ENCODE measurements around the gene PLEKHG3.
"Not testable (repeated sequence)": the region's sequence is repeated elsewhere in the genome, so short reads cannot be mapped to it uniquely, and the experiment has no call there.

PLEKHG3 gene

GRCh38 chr14:64704143-64704742, at the start of gene PLEKHG3:
PLEKHG3 (plus strand) TSS chr14:64704424; CDS start chr14:64727632, 23,208 bp downstream.
- no peak for DNase-seq (ENCODE audit: extremely low read depth in 1 of 2, low read depth in 1 of 2)

GRCh38 chr14:64654901-64655300, 49.3 kb upstream of the PLEKHG3 start:
- DNase-seq (ENCODE audit: extremely low read depth in 1 of 2, low read depth in 1 of 2) = no peak

- DNase-seq (ENCODE audit: extremely low read depth in 1 of 2, low read depth in 1 of 2) = no peak
These were observed 47.2 kb upstream of the PLEKHG3 start for GRCh38 chr14:64656986-64657385.

GRCh38 chr14:64658201-64658600, 46.0 kb upstream of the PLEKHG3 start:
- DNase-seq (ENCODE audit: extremely low read depth in 1 of 2, low read depth in 1 of 2) = no peak

GRCh38 chr14:64658700-64659264, 45.4 kb upstream of the PLEKHG3 start:
- not testable (repeated sequence) for DNase-seq (ENCODE audit: extremely low read depth in 1 of 2, low read depth in 1 of 2)

- no peak for DNase-seq (ENCODE audit: extremely low read depth in 1 of 2, low read depth in 1 of 2)
These were observed 44.9 kb upstream of the PLEKHG3 start for GRCh38 chr14:64659366-64659765.

GRCh38 chr14:64663174-64663573, 41.0 kb upstream of the PLEKHG3 start:
- DNase-seq (ENCODE audit: extremely low read depth in 1 of 2, low read depth in 1 of 2) = no peak

- DNase-seq (ENCODE audit: extremely low read depth in 1 of 2, low read depth in 1 of 2) = no peak
These were observed 32.6 kb upstream of the PLEKHG3 start for GRCh38 chr14:64671591-64671990.

- no peak for DNase-seq (ENCODE audit: extremely low read depth in 1 of 2, low read depth in 1 of 2)
These were observed 30.9 kb upstream of the PLEKHG3 start for GRCh38 chr14:64673316-64673715.

- DNase-seq (ENCODE audit: extremely low read depth in 1 of 2, low read depth in 1 of 2) = peak in 1 of 2 donors; percentile 5
These were observed 30.5 kb upstream of the PLEKHG3 start for GRCh38 chr14:64673748-64674147.

GRCh38 chr14:64674829-64675228, 29.4 kb upstream of the PLEKHG3 start:
- DNase-seq (ENCODE audit: extremely low read depth in 1 of 2, low read depth in 1 of 2) = no peak

GRCh38 chr14:64675312-64675711, 28.9 kb upstream of the PLEKHG3 start:
- DNase-seq (ENCODE audit: extremely low read depth in 1 of 2, low read depth in 1 of 2) = no peak

GRCh38 chr14:64676410-64677008, 27.7 kb upstream of the PLEKHG3 start:
- DNase-seq (ENCODE audit: extremely low read depth in 1 of 2, low read depth in 1 of 2) = no peak

GRCh38 chr14:64680013-64680713, 24.1 kb upstream of the PLEKHG3 start:
- no peak for DNase-seq (ENCODE audit: extremely low read depth in 1 of 2, low read depth in 1 of 2)

- DNase-seq (ENCODE audit: extremely low read depth in 1 of 2, low read depth in 1 of 2) = no peak
These were observed 23.5 kb upstream of the PLEKHG3 start for GRCh38 chr14:64680714-64681065.

- no peak for DNase-seq (ENCODE audit: extremely low read depth in 1 of 2, low read depth in 1 of 2)
These were observed 22.2 kb upstream of the PLEKHG3 start for GRCh38 chr14:64681796-64682710.

GRCh38 chr14:64682843-64683242, 21.4 kb upstream of the PLEKHG3 start:
- no peak for DNase-seq (ENCODE audit: extremely low read depth in 1 of 2, low read depth in 1 of 2)

GRCh38 chr14:64683264-64683663, 21.0 kb upstream of the PLEKHG3 start:
- DNase-seq (ENCODE audit: extremely low read depth in 1 of 2, low read depth in 1 of 2) = no peak

GRCh38 chr14:64684091-64684490, 20.1 kb upstream of the PLEKHG3 start:
- DNase-seq (ENCODE audit: extremely low read depth in 1 of 2, low read depth in 1 of 2) = no peak

GRCh38 chr14:64685371-64686281, 18.6 kb upstream of the PLEKHG3 start:
- no peak for DNase-seq (ENCODE audit: extremely low read depth in 1 of 2, low read depth in 1 of 2)
